GM10847 (cell line): ENCODE measurements around the gene SLC20A1.

Experiments
- POLR2A ChIP-seq: IDR thresholded peaks from 2 replicates; pipeline ENCODE4 v1.6.1; 2011; ENCODE audit not compliant: insufficient read length; ENCODE audit errors: extremely low read depth

SLC20A1 gene

DNA sequence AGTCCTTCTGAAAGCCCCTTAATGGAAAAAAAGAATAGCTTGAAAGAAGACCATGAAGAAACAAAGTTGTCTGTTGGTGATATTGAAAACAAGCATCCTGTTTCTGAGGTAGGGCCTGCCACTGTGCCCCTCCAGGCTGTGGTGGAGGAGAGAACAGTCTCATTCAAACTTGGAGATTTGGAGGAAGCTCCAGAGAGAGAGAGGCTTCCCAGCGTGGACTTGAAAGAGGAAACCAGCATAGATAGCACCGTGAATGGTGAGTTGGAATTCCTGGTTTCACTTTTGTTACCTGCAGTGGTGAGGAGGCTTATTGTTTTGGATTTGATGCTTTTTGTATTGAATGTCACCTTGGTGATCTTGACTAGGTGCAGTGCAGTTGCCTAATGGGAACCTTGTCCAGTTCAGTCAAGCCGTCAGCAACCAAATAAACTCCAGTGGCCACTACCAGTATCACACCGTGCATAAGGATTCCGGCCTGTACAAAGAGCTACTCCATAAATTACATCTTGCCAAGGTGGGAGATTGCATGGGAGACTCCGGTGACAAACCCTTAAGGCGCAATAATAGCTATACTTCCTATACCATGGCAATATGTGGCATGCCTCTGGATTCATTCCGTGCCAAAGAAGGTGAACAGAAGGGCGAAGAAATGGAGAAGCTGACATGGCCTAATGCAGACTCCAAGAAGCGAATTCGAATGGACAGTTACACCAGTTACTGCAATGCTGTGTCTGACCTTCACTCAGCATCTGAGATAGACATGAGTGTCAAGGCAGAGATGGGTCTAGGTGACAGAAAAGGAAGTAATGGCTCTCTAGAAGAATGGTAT, 13.3 kb downstream of the SLC20A1 start:
- TF ChIP-seq POLR2A: no peak

DNA sequence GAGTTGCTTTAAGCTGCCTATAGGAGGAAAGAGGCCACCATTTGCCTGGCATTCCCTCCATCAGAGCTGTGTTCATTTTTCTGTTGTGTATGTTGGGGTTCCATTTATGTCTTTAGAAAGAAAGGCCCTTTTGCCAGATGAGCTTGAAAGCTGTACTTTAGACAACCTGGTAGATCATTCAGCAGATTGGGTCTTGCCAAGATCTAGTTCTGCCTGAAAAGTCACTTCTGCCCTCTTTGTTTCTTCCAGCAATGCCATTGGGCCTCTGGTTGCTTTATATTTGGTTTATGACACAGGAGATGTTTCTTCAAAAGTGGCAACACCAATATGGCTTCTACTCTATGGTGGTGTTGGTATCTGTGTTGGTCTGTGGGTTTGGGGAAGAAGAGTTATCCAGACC, 14.4 kb downstream of the SLC20A1 start:
- TF ChIP-seq POLR2A: no peak

DNA sequence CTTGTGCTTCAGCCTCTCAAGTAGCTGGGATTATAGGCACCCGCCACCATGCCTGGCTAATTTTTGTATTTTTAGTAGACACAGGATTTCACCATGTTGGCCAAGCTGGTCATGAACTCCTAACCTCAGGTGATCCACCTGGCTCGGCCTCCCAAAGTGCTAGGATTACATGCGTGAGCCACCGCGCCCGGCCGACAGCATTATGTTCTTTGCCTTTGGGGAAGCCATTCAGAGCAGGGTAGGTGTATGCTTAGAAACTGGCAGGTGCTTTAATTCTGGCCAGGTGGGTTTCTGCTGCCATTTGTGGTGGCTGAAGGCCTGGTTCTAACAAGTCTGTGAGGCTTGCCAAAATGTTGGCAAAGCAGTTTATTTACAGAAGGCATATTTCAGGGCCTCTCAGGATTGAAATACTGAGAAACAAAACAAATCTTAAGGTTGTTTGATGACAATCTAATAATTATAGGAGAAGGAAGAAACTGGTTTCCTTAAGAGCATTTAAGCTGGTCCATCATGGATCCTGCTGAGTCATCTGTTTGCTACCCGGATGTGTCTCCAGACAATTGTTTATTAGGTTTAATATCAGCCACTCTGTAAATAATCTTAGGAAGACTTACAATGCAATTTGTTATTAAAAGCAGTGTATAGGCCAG, 16.0 kb downstream of the SLC20A1 start:
- TF ChIP-seq POLR2A: no peak

DNA sequence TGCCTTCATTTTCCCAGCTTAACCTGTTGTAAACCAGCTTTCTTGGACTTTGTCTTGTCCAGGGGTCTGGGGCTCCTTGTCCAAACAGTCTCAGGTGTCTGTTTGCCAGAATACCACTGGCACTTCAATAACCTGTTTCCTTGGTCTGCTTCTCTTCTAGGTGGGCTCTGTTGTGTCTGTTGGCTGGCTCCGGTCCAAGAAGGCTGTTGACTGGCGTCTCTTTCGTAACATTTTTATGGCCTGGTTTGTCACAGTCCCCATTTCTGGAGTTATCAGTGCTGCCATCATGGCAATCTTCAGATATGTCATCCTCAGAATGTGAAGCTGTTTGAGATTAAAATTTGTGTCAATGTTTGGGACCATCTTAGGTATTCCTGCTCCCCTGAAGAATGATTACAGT, 17.0 kb downstream of the SLC20A1 start:
- no peak for TF ChIP-seq POLR2A

DNA sequence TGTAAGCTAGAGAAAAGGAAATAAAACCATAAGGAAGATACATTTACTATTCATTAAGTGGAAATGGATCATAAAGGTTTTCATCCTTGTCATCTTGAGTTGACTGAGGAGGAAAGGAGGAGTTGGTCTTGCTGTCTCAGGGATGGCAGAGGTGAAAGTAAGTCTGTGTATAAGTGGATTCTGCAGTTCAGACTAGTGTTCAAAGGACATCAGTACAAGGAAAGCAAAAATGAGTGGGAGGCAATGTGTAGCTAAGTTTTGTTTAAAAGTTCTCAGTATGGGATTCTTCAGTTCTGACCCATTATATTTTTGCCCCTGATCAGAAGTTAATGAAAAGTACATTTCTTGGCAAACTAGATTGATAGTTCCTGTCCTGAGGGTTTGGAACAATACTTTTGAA, 18.9 kb downstream of the SLC20A1 start:
- TF ChIP-seq POLR2A: no peak

DNA sequence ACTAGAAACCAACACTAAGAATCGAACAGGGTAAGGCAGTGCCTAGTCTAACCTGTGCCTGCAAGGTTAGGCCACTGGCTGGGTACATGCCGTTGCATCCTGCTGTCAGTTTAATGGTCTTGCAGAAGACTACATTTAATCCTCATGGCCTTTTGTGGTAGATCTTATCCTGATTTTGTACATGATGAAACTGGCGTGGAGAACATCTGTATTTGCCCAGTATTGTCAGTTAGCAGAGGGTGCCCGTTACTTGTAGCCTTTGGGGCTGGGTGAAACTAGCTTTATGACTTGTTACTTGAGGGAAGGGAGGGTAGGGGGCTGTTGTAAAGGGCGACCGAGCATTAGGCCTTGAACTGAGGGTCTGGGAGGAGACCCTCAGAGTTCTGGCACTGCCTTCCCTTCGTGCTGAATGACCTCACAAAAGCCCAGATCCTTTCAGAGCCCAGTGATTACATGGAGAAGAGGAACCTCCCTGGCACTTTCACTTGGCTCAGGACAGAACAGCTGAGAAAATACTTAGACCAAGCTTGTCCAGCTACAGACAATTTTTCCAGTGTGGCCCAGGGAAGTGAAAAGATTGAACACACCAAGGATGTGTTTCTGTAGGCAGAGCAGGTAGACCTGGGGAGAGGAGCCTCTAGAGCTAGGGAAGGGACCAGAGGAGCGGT, 19.5 kb downstream of the SLC20A1 start:
- TF ChIP-seq POLR2A: no peak

DNA sequence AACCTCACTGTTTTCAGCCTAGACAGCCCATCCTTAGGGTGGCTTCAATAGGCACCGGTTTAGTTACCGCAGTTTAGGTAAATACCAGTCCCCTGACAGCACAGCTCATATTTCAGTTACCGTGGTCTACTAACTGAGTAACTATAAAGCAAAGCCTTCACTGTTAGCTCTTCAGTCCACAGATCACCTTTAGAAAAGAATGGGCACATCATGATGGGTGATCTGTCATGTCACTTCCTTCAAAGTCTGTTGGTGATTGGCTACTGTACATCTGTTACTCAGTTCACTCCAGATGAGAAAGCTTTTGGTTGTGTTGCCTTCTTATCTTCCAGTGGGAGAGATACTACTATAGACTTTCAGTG, 21.0 kb downstream of the SLC20A1 start:
- TF ChIP-seq POLR2A: no peak

DNA sequence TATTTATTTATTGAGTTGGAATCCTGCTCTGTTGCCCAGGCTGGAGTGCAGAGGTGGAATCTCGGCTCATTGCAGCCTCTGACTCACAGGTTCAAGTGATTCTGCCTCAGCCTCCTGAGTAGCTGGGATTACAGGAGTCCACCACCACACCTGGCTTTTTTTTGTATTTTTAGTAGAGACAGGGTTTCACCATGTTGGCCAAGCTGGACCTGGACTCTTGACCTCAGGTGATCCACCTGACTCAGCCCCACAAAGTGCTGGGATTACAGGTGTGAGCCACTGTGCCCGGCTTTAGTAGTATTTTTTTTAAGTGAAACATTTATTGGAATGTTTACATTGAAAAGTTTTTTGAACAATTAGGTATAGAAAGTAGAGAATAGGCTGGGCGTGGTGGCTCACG, 23.9 kb downstream of the SLC20A1 start:
- TF ChIP-seq POLR2A: no peak

DNA sequence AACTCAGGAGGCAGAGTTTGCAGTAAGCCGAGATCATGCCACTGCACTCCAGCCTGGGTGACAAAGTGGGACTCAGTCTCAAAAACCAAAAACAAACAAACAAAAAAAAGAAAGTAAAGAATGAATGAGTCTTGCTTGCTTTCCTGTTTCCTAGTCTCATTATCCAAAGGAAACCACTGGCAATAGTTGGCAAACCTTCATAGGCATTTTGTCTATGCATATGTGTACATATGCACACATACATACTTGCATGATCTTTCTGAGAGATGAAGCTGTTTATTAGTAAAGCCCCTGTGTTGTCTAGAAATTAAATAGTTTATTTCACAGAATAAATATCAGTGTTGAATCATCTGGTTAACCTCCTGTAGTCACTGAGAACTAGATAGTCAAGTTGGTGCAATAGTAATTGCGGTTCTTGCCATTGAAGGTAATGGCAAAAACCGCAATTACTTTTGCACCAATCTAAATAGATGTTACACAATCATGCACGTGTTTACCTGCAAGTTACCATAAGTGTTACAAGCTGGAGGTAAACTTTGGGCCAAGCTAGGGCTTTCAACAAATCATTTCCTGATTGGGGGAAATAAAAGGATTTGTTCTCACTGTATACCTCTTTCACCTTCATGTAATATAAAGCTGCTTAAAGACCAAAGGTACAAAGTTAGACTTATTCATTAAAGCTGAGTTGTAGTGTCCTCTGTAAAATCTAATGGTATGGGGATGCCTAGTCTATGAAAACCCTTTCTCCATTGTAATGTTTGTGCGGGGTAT, 24.7 kb downstream of the SLC20A1 start:
- TF ChIP-seq POLR2A: no peak

DNA sequence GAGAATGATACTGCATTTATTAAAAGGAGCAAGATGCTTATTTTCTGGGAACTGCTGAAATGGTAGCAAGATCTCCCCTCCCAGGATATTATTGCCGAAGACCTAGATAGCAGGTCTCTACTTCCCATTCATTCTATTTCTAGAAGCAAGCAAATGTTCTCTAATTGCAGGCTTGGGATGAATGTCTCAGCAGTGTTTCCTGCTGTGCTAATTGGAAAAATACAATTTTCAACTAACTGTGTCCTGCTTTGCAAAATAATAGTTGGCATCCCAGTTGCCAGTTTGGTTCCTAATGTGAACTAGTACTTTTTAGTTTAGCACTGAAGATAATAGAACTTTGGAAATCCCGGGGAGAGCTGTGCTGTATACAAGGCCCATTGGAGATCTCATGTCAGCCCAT, 26.1 kb downstream of the SLC20A1 start:
- no peak for TF ChIP-seq POLR2A

DNA sequence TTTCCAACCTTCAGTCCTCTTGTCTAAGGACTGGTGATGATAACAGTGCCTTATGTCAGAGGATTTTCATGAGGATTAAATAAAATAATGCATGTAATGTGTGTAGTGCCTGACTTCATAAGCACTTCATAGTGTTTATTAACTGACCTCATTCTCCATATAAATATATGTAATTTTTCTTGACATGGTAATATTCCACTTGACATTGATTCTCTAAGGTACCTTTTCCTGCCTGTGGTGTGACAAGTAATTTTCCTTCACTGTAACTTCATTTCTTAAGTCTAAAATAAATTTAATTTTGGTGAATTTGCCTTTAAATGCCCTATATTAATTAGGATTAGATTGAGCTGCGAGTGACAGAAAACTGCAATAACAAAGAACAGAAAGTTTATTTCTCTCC, 27.3 kb downstream of the SLC20A1 start:
- no peak for TF ChIP-seq POLR2A

DNA sequence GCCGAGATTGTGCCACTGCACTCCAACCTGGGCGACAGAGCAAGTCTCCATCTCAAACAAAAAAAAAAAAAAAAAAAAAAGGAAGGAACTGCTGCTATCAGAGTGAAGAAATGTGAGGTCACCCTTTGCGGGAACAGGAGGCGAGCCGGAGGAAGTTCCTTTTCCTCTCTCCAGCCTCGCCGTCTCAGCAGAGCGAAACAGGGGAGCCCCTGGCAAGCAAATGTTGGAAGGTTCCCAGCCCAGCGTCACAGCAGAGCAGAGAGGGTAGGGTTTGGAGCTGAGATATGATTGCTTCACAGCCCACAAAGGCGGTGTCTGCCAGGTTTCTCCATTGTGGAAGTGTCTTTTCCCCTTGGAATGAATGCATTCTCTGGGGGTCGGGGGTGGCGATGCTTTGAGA, 28.5 kb downstream of the SLC20A1 start:
- TF ChIP-seq POLR2A: no peak

DNA sequence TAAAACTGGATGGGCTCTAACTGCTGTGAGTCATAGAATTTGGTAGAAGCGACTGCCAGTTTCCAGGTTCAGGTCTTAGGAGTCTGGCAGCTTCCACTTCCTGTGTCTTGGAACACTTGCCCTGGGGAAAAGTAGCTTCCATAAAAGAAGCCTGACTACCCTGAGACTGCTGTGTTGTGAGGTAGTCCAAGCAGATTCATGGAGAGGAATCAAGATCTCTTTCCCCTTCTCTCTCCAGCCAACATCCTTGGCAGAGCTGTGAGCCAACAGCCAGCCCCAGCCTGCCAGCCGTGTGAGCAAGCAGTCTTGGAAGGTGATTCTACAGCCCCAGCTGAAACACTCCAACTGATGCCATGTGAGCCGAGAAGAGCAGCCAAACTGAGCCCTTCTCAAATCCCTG, 33.7 kb downstream of the SLC20A1 start:
- no peak for TF ChIP-seq POLR2A

DNA sequence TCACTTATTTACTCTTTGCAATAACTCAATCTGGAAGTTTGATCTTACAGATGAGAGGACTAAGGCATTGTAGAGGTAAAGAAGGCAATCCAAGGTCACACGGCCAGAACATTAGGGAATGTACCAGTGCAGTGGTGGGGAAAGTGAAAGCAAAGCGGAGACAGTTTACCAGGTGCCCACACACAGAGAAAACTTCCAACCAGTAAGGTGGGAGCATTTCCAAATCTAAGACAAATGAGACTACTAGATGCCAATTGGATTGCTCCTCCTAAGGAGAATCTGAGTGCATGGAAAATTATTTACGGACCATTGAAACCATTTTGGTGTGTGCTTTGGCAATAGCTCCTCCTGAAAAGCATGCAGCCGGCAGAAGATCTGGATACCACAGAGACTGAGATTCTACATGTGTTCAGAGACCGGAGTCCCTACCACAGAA, 34.9 kb downstream of the SLC20A1 start:
- no peak for TF ChIP-seq POLR2A

DNA sequence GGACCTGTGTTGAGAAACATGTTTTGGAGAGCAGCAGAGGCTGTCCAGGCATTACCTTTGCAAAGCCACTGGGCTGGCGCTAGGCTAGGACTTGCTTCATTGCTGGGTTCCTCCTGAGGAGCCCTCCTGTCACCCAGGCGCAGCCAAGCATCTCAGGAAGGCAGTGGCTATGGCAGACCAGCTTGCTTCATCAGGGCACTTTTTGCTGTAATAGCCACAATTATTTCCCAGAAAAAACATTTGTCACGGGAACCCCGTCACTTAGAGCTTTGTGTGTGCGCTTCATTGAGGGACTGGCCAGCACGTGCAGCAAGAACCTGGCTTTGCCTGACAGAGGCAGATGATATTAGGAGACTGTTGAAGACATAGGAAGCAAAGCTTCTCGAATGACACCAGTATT, 36.4 kb downstream of the SLC20A1 start:
- TF ChIP-seq POLR2A: no peak
